H9 (cell line): ENCODE results near the gene RAD50. TPM values are rescaled to one million over a fixed set of nuclear protein-coding genes. Genes with fewer than 3 reads are reported as not detected.

ENCODE experiments used
- DNase-seq: peaks from one replicate; pipeline ENCODE4 v3.0.0-alpha.2; 2017
- H2AFZ ChIP-seq: one replicate; pipeline ENCODE4 v1.6.1; 2013; ENCODE audit warnings: mild to moderate bottlenecking, low read length, control low read depth, moderate library complexity
- H2AK5ac ChIP-seq: 2 replicates; pipeline ENCODE4 v1.6.1; 2013; ENCODE audit warnings: low read length, control low read depth, mixed read lengths; ENCODE audit not compliant: insufficient read length
- H2BK120ac ChIP-seq: one replicate; pipeline ENCODE4 v1.6.1; 2013; ENCODE audit warnings: low read depth, mild to moderate bottlenecking, low read length, control low read depth, inconsistent platforms; ENCODE audit not compliant: poor library complexity, severe bottlenecking
- H2BK12ac ChIP-seq: 2 replicates; pipeline ENCODE4 v1.6.1; 2013; ENCODE audit warnings: low read length, control low read depth, mixed read lengths, low read depth; ENCODE audit not compliant: insufficient read length
- H2BK15ac ChIP-seq: 2 replicates; pipeline ENCODE4 v1.6.1; 2013; ENCODE audit warnings: low read depth, low read length, control low read depth
- H2BK20ac ChIP-seq: one replicate; pipeline ENCODE4 v1.6.1; 2013; ENCODE audit warnings: low read depth, mild to moderate bottlenecking, low read length, control low read depth, inconsistent platforms; ENCODE audit not compliant: poor library complexity, severe bottlenecking
- H2BK5ac ChIP-seq: 2 replicates; pipeline ENCODE4 v1.6.1; 2013; ENCODE audit warnings: low read length, control low read depth, mixed read lengths; ENCODE audit not compliant: insufficient read length
- H3K14ac ChIP-seq: 2 replicates; pipeline ENCODE4 v1.6.1; 2013; ENCODE audit warnings: low read length, control low read depth; ENCODE audit not compliant: insufficient read depth
- H3K18ac ChIP-seq: 2 replicates; pipeline ENCODE4 v1.6.1; 2013; ENCODE audit warnings: low read depth, mild to moderate bottlenecking, mixed read lengths, low read length, control low read depth; ENCODE audit not compliant: insufficient read length
- H3K23ac ChIP-seq: 2 replicates; pipeline ENCODE4 v1.6.1; 2013; ENCODE audit warnings: low read length, control low read depth, mixed read lengths, low read depth; ENCODE audit not compliant: insufficient read length
- H3K23me2 ChIP-seq: 2 replicates; pipeline ENCODE4 v1.6.1; 2013; ENCODE audit warnings: low read depth, mild to moderate bottlenecking, mixed read lengths, low read length, control low read depth; ENCODE audit not compliant: insufficient read length, poor library complexity, severe bottlenecking
- H3K27ac ChIP-seq: 2 replicates; pipeline ENCODE4 v1.5.1; 2013; ENCODE audit warnings: low read length, control low read depth, mixed read lengths, low read depth; ENCODE audit not compliant: insufficient read length
- H3K27me3 ChIP-seq: 2 replicates; pipeline ENCODE4 v1.6.1; 2013; ENCODE audit warnings: low read length, control low read depth, inconsistent platforms; ENCODE audit not compliant: insufficient read depth
- H3K4ac ChIP-seq: 2 replicates; pipeline ENCODE4 v1.6.1; 2013; ENCODE audit warnings: low read depth, mild to moderate bottlenecking, control low read depth, inconsistent platforms, low read length, moderate library complexity
- H3K4me1 ChIP-seq: 2 replicates; pipeline ENCODE4 v1.6.1; 2013; ENCODE audit warnings: low read length, control low read depth, inconsistent platforms; ENCODE audit not compliant: insufficient read depth
- H3K4me2 ChIP-seq: 2 replicates; pipeline ENCODE4 v1.6.1; 2013; ENCODE audit warnings: low read length, control low read depth, mixed read lengths; ENCODE audit not compliant: insufficient read length, insufficient read depth
- H3K56ac ChIP-seq: 2 replicates; pipeline ENCODE4 v1.6.1; 2013; ENCODE audit warnings: low read depth, mild to moderate bottlenecking, mixed read lengths, low read length, control low read depth; ENCODE audit not compliant: insufficient read length
- H3K79me1 ChIP-seq: 2 replicates; pipeline ENCODE4 v1.6.1; 2013; ENCODE audit warnings: low read depth, mild to moderate bottlenecking, moderate library complexity, low read length, control low read depth, inconsistent platforms; ENCODE audit not compliant: insufficient read depth, poor library complexity, severe bottlenecking
- H3K79me2 ChIP-seq: 2 replicates; pipeline ENCODE4 v1.6.1; 2013; ENCODE audit warnings: low read length, control low read depth, inconsistent platforms; ENCODE audit not compliant: insufficient read depth
- H3K9ac ChIP-seq: 2 replicates; pipeline ENCODE4 v1.6.1; 2013; ENCODE audit warnings: low read length, control low read depth, mixed read lengths; ENCODE audit not compliant: insufficient read length; ENCODE audit errors: extremely low read depth
- H3K9me3 ChIP-seq: one replicate; pipeline ENCODE4 v1.6.1; 2013; ENCODE audit warnings: low read depth, low read length, inconsistent platforms; ENCODE audit not compliant: control insufficient read depth
- H3T11ph ChIP-seq: one replicate; pipeline ENCODE4 v1.6.1; 2013; ENCODE audit warnings: mild to moderate bottlenecking, low read length, control low read depth, inconsistent platforms
- H4K20me1 ChIP-seq: one replicate; pipeline ENCODE4 v1.6.1; 2013; ENCODE audit not compliant: control insufficient read depth, insufficient read length, insufficient read depth
- H4K5ac ChIP-seq: 2 replicates; pipeline ENCODE4 v1.6.1; 2013; ENCODE audit warnings: low read depth, mild to moderate bottlenecking, mixed read lengths, low read length, control low read depth; ENCODE audit not compliant: insufficient read length
- H4K8ac ChIP-seq: replicated peaks from 2 replicates; pipeline ENCODE4 v1.6.1; 2013; ENCODE audit warnings: low read length, control low read depth, mixed read lengths, low read depth; ENCODE audit not compliant: insufficient read length
- H4K91ac ChIP-seq: 2 replicates; pipeline ENCODE4 v1.6.1; 2013; ENCODE audit warnings: low read depth, mild to moderate bottlenecking, moderate library complexity, mixed read lengths, low read length, control low read depth; ENCODE audit not compliant: insufficient read length
- H3K27ac Mint-ChIP-seq, 3 experiments: 2 replicates in 2 of 3; 3 replicates in 1 of 3; pipeline ENCODE4 v1.8.0; 2020 to 2021; ENCODE audit warnings: mixed read lengths in 3 of 3, mild to moderate bottlenecking in 1 of 3, moderate library complexity in 1 of 3
- H3K27me3 Mint-ChIP-seq: 2 replicates; pipeline ENCODE4 v1.8.0; 2021; ENCODE audit warnings: low read depth, mild to moderate bottlenecking, moderate library complexity, mixed read lengths
- H3K36me3 Mint-ChIP-seq, 3 experiments: 2 replicates in 2 of 3; 3 replicates in 1 of 3; pipeline ENCODE4 v1.8.0; 2020 to 2021; ENCODE audit warnings: low read depth in 3 of 3, mixed read lengths in 3 of 3; ENCODE audit not compliant: insufficient read depth in 1 of 3
- H3K4me1 Mint-ChIP-seq, 2 experiments: 2 replicates each; pipeline ENCODE4 v1.8.0; 2020; ENCODE audit warnings: mixed read lengths in 2 of 2
- H3K4me3 Mint-ChIP-seq, 2 experiments: 2 replicates in 1 of 2; 3 replicates in 1 of 2; pipeline ENCODE4 v1.8.0; 2020 to 2021; ENCODE audit warnings: mild to moderate bottlenecking in 2 of 2, mixed read lengths in 2 of 2, moderate library complexity in 1 of 2
- H3K9me3 Mint-ChIP-seq, 2 experiments: 2 replicates in 1 of 2; 3 replicates in 1 of 2; pipeline ENCODE4 v1.8.0; 2020; ENCODE audit warnings: mild to moderate bottlenecking in 2 of 2, mixed read lengths in 2 of 2, moderate library complexity in 1 of 2
- CTCF ChIP-seq: fragments of 200-600 bp; sonication (generic); conservative IDR thresholded peaks from 3 replicates; pipeline ENCODE4 v1.8.0; 2021; ENCODE audit warnings: antibody characterized with exemption, mild to moderate bottlenecking
- WGBS: extraction: QIAGEN DNeasy Blood & Tissue Kit; methylation state at CpG from one replicate; pipeline ENCODE4 v1.1.7; 2013; ENCODE audit warnings: missing lambda C conversion rate, low lambda C conversion rate, mixed read lengths; ENCODE audit not compliant: insufficient read length; ENCODE audit errors: extremely low coverage; 5-methylcytosine and 5-hydroxymethylcytosine counted together
- total RNA-seq: library from RNA; stranded (reverse); gene quantifications from 2 replicates; pipeline ENCODE4 v1.2.1, GENCODE V29; 2021

The RAD50 gene
- total RNA-seq, 1 experiment from 2014 or later: 46.1 TPM

GRCh38 chr5:132684922-132685720 is 128.3 kb downstream of the RAD50 start:
- Histone ChIP-seq H2BK12ac (no peak overlapping the region), H2BK120ac (no peak overlapping the region), H3K18ac (no peak overlapping the region), H3K79me1 (no peaks in the 10 kb centered on the region), H3K56ac (no peak overlapping the region), H3K9me3 (no peaks in the 10 kb centered on the region), H4K20me1 (no peaks in the 10 kb centered on the region), H3K4ac (no peak overlapping the region), H3K79me2 (no peaks in the 10 kb centered on the region), H2AK5ac (no peak overlapping the region), H2BK15ac (no peak overlapping the region), H4K91ac (no peak overlapping the region), H2BK20ac (no peak overlapping the region), H4K8ac (no peak overlapping the region), H3K27ac (no peak overlapping the region), H3T11ph (no peak overlapping the region), H3K4me2 (no peak overlapping the region), H3K27me3 (no peaks in the 10 kb centered on the region), H3K23me2 (no peaks in the 10 kb centered on the region), H3K23ac (no peak overlapping the region), H2BK5ac (no peak overlapping the region), H4K5ac (no peak overlapping the region), H3K4me1 (no peaks in the 10 kb centered on the region), H3K14ac (no peak overlapping the region), H3K9ac (no peak overlapping the region), H2AFZ (no peak overlapping the region)
- Mint-ChIP-seq H3K9me3 (no peaks in the 10 kb centered on the region), H3K27ac (0 out of 7 replicates have a peak overlapping the region, but pooled peaks of 1 of the 3 experiments have one; percentile 14), H3K36me3 (no peaks in the 10 kb centered on the region), H3K4me1 (peaks cover under 1 to 5% of the 10 kb centered on the region in 2 experiments; a peak in 1 of 4 replicates), H3K4me3 (no peak overlapping the region), H3K27me3 (no peaks in the 10 kb centered on the region)
- no peak for TF ChIP-seq CTCF
- no peak for DNase-seq
- no CpG with 5 or more reads among the region's 12 CpGs for WGBS
